ENCODE data around the gene MUC5AC. TPM values are rescaled to one million over a fixed set of nuclear protein-coding genes. Genes with fewer than 3 reads are reported as not detected.

The MUC5AC gene
- total RNA-seq, 1 experiment from 2014 or later = 0.11 TPM

DNA sequence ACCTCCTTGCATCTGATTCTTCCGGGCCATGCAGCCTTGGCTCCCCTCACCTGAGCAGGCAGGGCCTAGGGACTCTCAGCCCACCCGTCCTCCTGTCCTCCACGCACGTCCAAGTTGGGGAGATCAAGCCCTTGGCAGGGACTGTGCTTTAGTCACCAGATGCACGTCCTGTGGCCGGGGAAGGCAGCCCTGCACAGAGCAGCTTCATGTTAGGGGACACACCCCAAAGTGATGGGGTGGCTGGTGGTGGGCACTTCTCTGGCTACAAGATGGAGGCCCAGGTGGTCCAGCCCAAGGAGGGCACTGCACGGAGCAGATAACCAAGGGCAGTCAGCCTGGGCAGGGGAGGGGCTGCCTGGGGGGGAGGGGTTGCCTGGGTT is 66.3 kb downstream of the MUC5AC start:
- peak overlapping the region; percentile 17 for H3K4me3 ChIP-seq (ENCODE audit: low read length)
- intact Hi-C loops (cut with micrococcal nuclease) = loop anchor here (5.0 kb wide), 2 partner anchors 72 to 112 kb away; no protein-coding TSS in a partner anchor
- no peaks in the 10 kb centered on the region for H4K20me1 ChIP-seq (ENCODE audit: low read length)
- H3F3A ChIP-seq (ENCODE audit: low read length, unreplicated experiment) = no peaks in the 10 kb centered on the region
- CTCF ChIA-PET = no interaction called here
- H3K9ac ChIP-seq (ENCODE audit: low read length) = peak overlapping the region; percentile 29
- POLR2A ChIA-PET (ENCODE audit: unreplicated experiment) = interaction anchor here (0.6 kb wide), 1 partner anchor 21 kb away, joined by 10 read pairs; no protein-coding TSS in a partner anchor
- H3K4me2 ChIP-seq (ENCODE audit: low read length) = peak overlapping the region; percentile 51
- peak; percentile 42 for DNase-seq
- H3K79me2 ChIP-seq (ENCODE audit: low read length) = no peaks in the 10 kb centered on the region
- H3K4me1 ChIP-seq (ENCODE audit: insufficient read depth, low read length) = peaks cover 28% of the 10 kb centered on the region
- no peaks in the 10 kb centered on the region for H3K27me3 ChIP-seq (ENCODE audit: low read length)
- H3K9me2 ChIP-seq (replicated peaks; ENCODE audit: low read length) = no peaks in the 10 kb centered on the region
- H3K27ac ChIP-seq (ENCODE audit: low read length) = peak overlapping the region; percentile 62
- TF ChIP-seq, protein P1, sequence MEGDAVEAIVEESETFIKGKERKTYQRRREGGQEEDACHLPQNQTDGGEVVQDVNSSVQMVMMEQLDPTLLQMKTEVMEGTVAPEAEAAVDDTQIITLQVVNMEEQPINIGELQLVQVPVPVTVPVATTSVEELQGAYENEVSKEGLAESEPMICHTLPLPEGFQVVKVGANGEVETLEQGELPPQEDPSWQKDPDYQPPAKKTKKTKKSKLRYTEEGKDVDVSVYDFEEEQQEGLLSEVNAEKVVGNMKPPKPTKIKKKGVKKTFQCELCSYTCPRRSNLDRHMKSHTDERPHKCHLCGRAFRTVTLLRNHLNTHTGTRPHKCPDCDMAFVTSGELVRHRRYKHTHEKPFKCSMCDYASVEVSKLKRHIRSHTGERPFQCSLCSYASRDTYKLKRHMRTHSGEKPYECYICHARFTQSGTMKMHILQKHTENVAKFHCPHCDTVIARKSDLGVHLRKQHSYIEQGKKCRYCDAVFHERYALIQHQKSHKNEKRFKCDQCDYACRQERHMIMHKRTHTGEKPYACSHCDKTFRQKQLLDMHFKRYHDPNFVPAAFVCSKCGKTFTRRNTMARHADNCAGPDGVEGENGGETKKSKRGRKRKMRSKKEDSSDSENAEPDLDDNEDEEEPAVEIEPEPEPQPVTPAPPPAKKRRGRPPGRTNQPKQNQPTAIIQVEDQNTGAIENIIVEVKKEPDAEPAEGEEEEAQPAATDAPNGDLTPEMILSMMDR (conservative IDR thresholded peaks at IDR 0.05; ENCODE audit: low read depth, low read length) = no peak
- no peak for TF ChIP-seq EZH2phosphoT487 (IDR thresholded peaks at IDR 0.05; ENCODE audit: borderline replicate concordance, low read length)
- TF ChIP-seq EZH2 (IDR thresholded peaks at IDR 0.05; ENCODE audit: low read length, unreplicated experiment) = no peak
- peak; percentile 15 for ATAC-seq
- no peaks in the 10 kb centered on the region for H3K9me3 ChIP-seq (ENCODE audit: low read length)
- no peaks in the 10 kb centered on the region for H3K36me3 ChIP-seq (ENCODE audit: low read depth, low read length)
- no peak overlapping the region for H2AFZ ChIP-seq (ENCODE audit: low read length)
- TSS peak; percentile 61 for BruUV-seq (replicated peaks)

DNA sequence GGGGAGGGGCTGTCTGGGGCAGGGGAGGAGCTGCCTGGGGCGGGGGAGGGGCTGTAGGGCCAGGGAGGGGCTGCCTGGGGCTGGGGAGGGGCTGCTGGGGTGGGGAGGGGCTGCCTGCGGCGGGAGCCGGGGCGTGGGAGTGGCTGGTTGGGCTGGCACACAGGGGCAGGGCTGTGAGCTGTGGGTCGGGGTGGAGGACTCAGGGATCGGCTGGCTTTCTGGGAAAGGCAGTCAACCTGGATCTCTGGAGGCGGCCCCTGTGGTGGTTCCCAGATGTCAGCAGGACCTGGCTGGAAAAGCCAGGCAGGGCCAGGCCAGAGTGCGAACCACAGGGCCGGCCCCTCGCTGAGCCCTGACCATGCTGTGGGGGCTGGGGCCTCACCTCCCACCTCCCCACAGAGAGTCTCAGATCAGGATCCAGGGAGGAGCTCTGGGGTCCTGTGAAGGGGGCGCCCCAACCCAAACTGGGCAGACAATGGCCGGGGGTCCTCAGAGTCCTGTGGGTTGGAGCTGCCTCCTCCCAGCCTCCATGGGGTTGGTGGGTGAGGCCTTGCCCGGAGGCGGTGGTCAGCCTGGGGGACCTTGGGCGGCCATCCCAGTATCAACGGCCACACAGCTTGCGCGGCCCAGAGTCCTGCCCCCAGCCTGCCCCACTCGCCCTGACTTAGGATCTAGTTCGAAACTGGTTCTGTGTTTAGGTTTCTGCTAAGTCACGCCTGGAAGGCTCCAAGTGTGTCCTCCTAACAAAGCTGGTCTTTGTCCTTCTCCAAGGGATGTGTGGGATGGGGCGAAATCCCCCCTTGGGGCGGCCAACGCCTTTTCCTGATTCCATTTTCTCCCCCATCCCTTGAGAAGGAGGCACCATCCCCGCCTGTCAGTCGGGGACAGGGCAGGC is 67.0 kb downstream of the MUC5AC start:
- Histone ChIP-seq H2AFZ (ENCODE audit: low read length) (no peak overlapping the region), H3K4me1 (ENCODE audit: insufficient read depth, low read length) (peaks cover 23% of the 10 kb centered on the region), H3K36me3 (ENCODE audit: low read depth, low read length) (no peaks in the 10 kb centered on the region), H3F3A (ENCODE audit: low read length, unreplicated experiment) (no peaks in the 10 kb centered on the region), H3K27me3 (ENCODE audit: low read length) (no peaks in the 10 kb centered on the region), H3K79me2 (ENCODE audit: low read length) (no peaks in the 10 kb centered on the region), H3K9me2 (replicated peaks; ENCODE audit: low read length) (no peaks in the 10 kb centered on the region), H4K20me1 (ENCODE audit: low read length) (no peaks in the 10 kb centered on the region), H3K9ac (ENCODE audit: low read length) (peak overlapping the region; percentile 50), H3K4me2 (ENCODE audit: low read length) (peak overlapping the region; percentile 34; the same call in 1 of the 2 replicates), H3K4me3 (ENCODE audit: low read length) (no peak overlapping the region), H3K27ac (ENCODE audit: low read length) (peak overlapping the region; percentile 43), H3K9me3 (ENCODE audit: low read length) (no peaks in the 10 kb centered on the region)
- intact Hi-C loops (cut with micrococcal nuclease) = loop anchor here (5.0 kb wide), 2 partner anchors 72 to 112 kb away; no protein-coding TSS in a partner anchor
- peak; percentile 21; the same call in 1 of the 2 replicates for ATAC-seq
- ChIA-PET CTCF (no interaction called here), POLR2A (ENCODE audit: unreplicated experiment) (interaction anchor here (0.6 kb wide), 1 partner anchor 22 kb away, joined by 10 read pairs; no protein-coding TSS in a partner anchor)
- TF ChIP-seq, protein P1 (conservative IDR thresholded peaks at IDR 0.05; ENCODE audit: low read depth, low read length) = no peak
- no peak for TF ChIP-seq EZH2 (IDR thresholded peaks at IDR 0.05; ENCODE audit: low read length, unreplicated experiment)
- TF ChIP-seq EZH2phosphoT487 (IDR thresholded peaks at IDR 0.05; ENCODE audit: borderline replicate concordance, low read length) = no peak
- BruUV-seq (replicated peaks) = no TSS peak
- peak; percentile 28 for DNase-seq
